ENCODE measurements around the gene CUL9. TPM values are rescaled to one million over a fixed set of nuclear protein-coding genes. Genes with fewer than 3 reads are reported as not detected.

Gene CUL9
- total RNA-seq, 2 experiments from 2014 or later = 50.0 to 51.2 TPM

GRCh38 chr6:43231735-43232450 is 49.9 kb downstream of the CUL9 start:
- Mint-ChIP-seq H3K27ac (no peak overlapping the region), H3K36me3 (ENCODE audit: low read depth) (peaks cover 2% of the 10 kb centered on the region), H3K4me3 (no peak overlapping the region), H3K27me3 (ENCODE audit: low read depth) (peaks cover 11% of the 10 kb centered on the region), H3K9me3 (ENCODE audit: insufficient read depth) (no peaks in the 10 kb centered on the region), H3K4me1 (ENCODE audit: low read depth) (peaks cover 22% of the 10 kb centered on the region)
- no peak for DNase-seq
- CTCF ChIA-PET = interaction anchor here (0.9 kb wide), 1 partner anchor 166 kb away, joined by 3 read pairs; no protein-coding TSS in a partner anchor
- no peak for ATAC-seq
- POLR2A ChIA-PET = no interaction called here

GRCh38 chr6:43235841-43236240 is 53.8 kb downstream of the CUL9 start:
- ChIA-PET POLR2A (no interaction called here), CTCF (no interaction called here)
- no peak overlapping the region for H3K4me3 Mint-ChIP-seq
- no peaks in the 10 kb centered on the region for H3K36me3 Mint-ChIP-seq (ENCODE audit: low read depth)
- DNase-seq (no peak), ATAC-seq (no peak)
- peaks cover 33% of the 10 kb centered on the region for H3K27me3 Mint-ChIP-seq (ENCODE audit: low read depth)
- H3K4me1 Mint-ChIP-seq (ENCODE audit: low read depth) = peaks cover 2% of the 10 kb centered on the region
- H3K27ac Mint-ChIP-seq = no peak overlapping the region
- H3K9me3 Mint-ChIP-seq (ENCODE audit: insufficient read depth) = peaks cover 6% of the 10 kb centered on the region

- Mint-ChIP-seq H3K36me3 (ENCODE audit: low read depth) (no peaks in the 10 kb centered on the region), H3K4me3 (no peak overlapping the region), H3K9me3 (ENCODE audit: insufficient read depth) (peaks cover 6% of the 10 kb centered on the region), H3K27ac (no peak overlapping the region), H3K4me1 (ENCODE audit: low read depth) (peaks cover 2% of the 10 kb centered on the region), H3K27me3 (ENCODE audit: low read depth) (peaks cover 38% of the 10 kb centered on the region)
- CTCF ChIA-PET = interaction anchor here (2.3 kb wide), 1 partner anchor 10 kb away, joined by 19 read pairs; the partner anchor contains the start of gene DNPH1
- POLR2A ChIA-PET = interaction anchor here (1.9 kb wide), 1 partner anchor 15 kb away, joined by 5 read pairs; no protein-coding TSS in a partner anchor
- ATAC-seq (no peak), DNase-seq (no peak)
Measured at GRCh38 chr6:43239054-43239453, 57.1 kb downstream of the CUL9 start.

- Mint-ChIP-seq H3K27me3 (ENCODE audit: low read depth) (peaks cover 38% of the 10 kb centered on the region), H3K4me3 (no peak overlapping the region), H3K4me1 (ENCODE audit: low read depth) (peaks cover 2% of the 10 kb centered on the region), H3K36me3 (ENCODE audit: low read depth) (no peaks in the 10 kb centered on the region), H3K27ac (no peak overlapping the region), H3K9me3 (ENCODE audit: insufficient read depth) (peaks cover 6% of the 10 kb centered on the region)
- ChIA-PET CTCF (interaction anchor here (2.8 kb wide), 1 partner anchor 11 kb away, joined by 23 read pairs; the partner anchor contains the start of gene DNPH1), POLR2A (interaction anchor here (1.1 kb wide), 1 partner anchor 12 kb away, joined by 3 read pairs; the partner anchor contains the start of gene DNPH1)
- DNase-seq = no peak
- no peak for ATAC-seq
Measured at GRCh38 chr6:43240950-43241349, 59.0 kb downstream of the CUL9 start.

DNA sequence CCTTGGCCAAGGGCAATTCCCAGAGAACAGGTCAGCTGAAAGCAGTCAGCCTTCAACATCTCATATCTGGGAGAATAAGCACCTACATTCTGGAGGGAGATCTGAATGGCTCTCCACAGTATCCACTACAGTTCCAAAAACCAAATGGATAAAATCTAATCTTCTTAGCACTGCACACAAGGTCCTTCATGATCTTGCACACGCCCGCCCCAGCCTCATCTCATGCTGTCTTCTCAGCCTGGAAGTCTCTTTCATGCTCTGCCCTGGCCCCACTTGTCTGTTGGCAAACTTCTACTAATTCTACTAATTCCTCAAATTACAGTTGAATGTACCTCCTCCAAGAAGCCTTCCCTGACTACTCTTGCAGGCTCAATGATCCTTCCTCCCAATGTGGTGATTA is 59.5 kb downstream of the CUL9 start:
- Mint-ChIP-seq H3K27me3 (ENCODE audit: low read depth) (peaks cover 36% of the 10 kb centered on the region), H3K9me3 (ENCODE audit: insufficient read depth) (peaks cover 6% of the 10 kb centered on the region), H3K4me3 (no peak overlapping the region), H3K27ac (no peak overlapping the region), H3K36me3 (ENCODE audit: low read depth) (no peaks in the 10 kb centered on the region), H3K4me1 (ENCODE audit: low read depth) (peaks cover 5% of the 10 kb centered on the region)
- DNase-seq (no peak), ATAC-seq (no peak)
- ChIA-PET POLR2A (no interaction called here), CTCF (interaction anchor here (0.9 to 2.8 kb wide), 2 partner anchors 12 to 22 kb away, joined by 3 to 23 read pairs; partner anchors contain the start of gene DNPH1)

GRCh38 chr6:43242908-43243663 is 61.1 kb downstream of the CUL9 start, which contains the start of gene TTBK1:
Gene TTBK1 (plus strand): TSS chr6:43243481. CDS start chr6:43246661, 3,180 bp downstream.
- H3K36me3 Mint-ChIP-seq (ENCODE audit: low read depth) = no peaks in the 10 kb centered on the region
- no peak within 1 kb of the TSS for H3K4me3 Mint-ChIP-seq
- H3K9me3 Mint-ChIP-seq (ENCODE audit: insufficient read depth) = peaks cover 6% of the 10 kb centered on the region
- peaks cover 38% of the 10 kb centered on the region for H3K27me3 Mint-ChIP-seq (ENCODE audit: low read depth)
- ChIA-PET CTCF (interaction anchor here (5.3 kb wide), 1 partner anchor 14 kb away, joined by 36 read pairs; the partner anchor contains the start of gene DNPH1), POLR2A (interaction anchor here (0.6 to 1.2 kb wide), 2 partner anchors 13 to 1855 kb away, joined by 3 read pairs; no protein-coding TSS in a partner anchor)
- no peak within 1 kb of the TSS for H3K27ac Mint-ChIP-seq
- ATAC-seq = no peak
- peaks cover 20% of the 10 kb centered on the region for H3K4me1 Mint-ChIP-seq (ENCODE audit: low read depth)
- peak; percentile 49 for DNase-seq

GRCh38 chr6:43243664-43244321 is 61.8 kb downstream of the CUL9 start:
- peaks cover 20% of the 10 kb centered on the region for H3K4me1 Mint-ChIP-seq (ENCODE audit: low read depth)
- no peak overlapping the region for H3K27ac Mint-ChIP-seq
- peaks cover 36% of the 10 kb centered on the region for H3K27me3 Mint-ChIP-seq (ENCODE audit: low read depth)
- DNase-seq (no peak), ATAC-seq (no peak)
- H3K9me3 Mint-ChIP-seq (ENCODE audit: insufficient read depth) = peaks cover 6% of the 10 kb centered on the region
- ChIA-PET CTCF (interaction anchor here (5.3 kb wide), 1 partner anchor 14 kb away, joined by 36 read pairs; the partner anchor contains the start of gene DNPH1), POLR2A (interaction anchor here (1.2 kb wide), 1 partner anchor 14 kb away, joined by 3 read pairs; no protein-coding TSS in a partner anchor)
- no peaks in the 10 kb centered on the region for H3K36me3 Mint-ChIP-seq (ENCODE audit: low read depth)
- H3K4me3 Mint-ChIP-seq = no peak overlapping the region

DNA sequence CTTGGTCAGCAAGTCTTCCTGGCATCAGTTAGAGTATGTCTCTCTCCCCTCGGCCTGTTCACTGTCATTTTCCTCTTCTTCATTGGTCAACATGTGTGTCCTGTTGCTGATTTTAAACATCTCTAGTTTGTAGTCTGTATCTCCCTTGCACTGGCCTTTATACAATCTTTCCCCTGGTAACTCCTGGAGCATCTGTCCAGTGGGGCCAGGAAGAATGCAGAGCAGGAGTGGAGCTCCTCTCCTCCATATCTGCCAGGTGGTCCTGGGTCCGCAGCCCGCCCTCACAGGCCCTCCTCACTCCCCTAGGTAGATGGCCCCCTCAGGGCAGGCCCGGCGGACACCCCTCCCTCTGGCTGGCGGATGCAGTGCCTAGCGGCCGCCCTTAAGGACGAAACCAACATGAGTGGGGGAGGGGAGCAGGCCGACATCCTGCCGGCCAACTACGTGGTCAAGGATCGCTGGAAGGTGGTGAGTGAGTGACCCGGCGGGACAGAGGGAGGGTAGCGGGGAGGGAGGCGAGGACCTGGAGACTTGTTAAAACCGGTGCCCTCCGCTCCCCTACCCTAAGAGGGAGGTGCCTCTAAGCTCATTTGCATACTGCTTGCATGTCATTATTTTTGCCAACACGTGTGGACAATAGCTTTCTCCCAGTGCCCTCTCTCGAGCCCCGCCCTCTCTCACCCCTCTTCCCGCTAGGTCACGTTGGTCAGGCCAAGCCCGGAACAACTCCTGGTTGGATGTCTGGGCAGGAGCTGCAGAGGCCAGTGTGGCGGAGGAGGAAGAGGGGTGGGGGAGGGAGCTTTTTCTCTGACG is 64.5 kb downstream of the CUL9 start:
- no peaks in the 10 kb centered on the region for H3K36me3 Mint-ChIP-seq (ENCODE audit: low read depth)
- H3K4me3 Mint-ChIP-seq = peak overlapping the region; percentile 70
- DNase-seq (no peak), ATAC-seq (peak; percentile 11)
- H3K27ac Mint-ChIP-seq = peak overlapping the region; percentile 10
- H3K9me3 Mint-ChIP-seq (ENCODE audit: insufficient read depth) = no peaks in the 10 kb centered on the region
- POLR2A ChIA-PET = interaction anchor here (1.0 to 1.4 kb wide), 4 partner anchors 9 to 232 kb away, joined by 3 to 5 read pairs (median 3); no protein-coding TSS in a partner anchor
- peaks cover 28% of the 10 kb centered on the region for H3K4me1 Mint-ChIP-seq (ENCODE audit: low read depth)
- CTCF ChIA-PET = interaction anchor here (1.2 to 5.3 kb wide), 3 partner anchors 17 to 261 kb away, joined by 4 to 36 read pairs (median 6); partner anchors contain the start of gene DNPH1
- H3K27me3 Mint-ChIP-seq (ENCODE audit: low read depth) = peaks cover 34% of the 10 kb centered on the region

GRCh38 chr6:43247114-43247999 is 65.4 kb downstream of the CUL9 start:
- DNase-seq (peak; percentile 86), ATAC-seq (peak; percentile 98)
- ChIA-PET CTCF (interaction anchor here (1.2 to 5.3 kb wide), 4 partner anchors 16 to 260 kb away, joined by 3 to 36 read pairs (median 5); partner anchors contain the start of gene DNPH1), POLR2A (interaction anchor here (1.0 to 1.4 kb wide), 5 partner anchors 10 to 231 kb away, joined by 3 to 5 read pairs (median 3); partner anchors contain the start of gene TJAP1)
- no peaks in the 10 kb centered on the region for H3K36me3 Mint-ChIP-seq (ENCODE audit: low read depth)
- peaks cover 31% of the 10 kb centered on the region for H3K4me1 Mint-ChIP-seq (ENCODE audit: low read depth)
- H3K9me3 Mint-ChIP-seq (ENCODE audit: insufficient read depth) = no peaks in the 10 kb centered on the region
- peak overlapping the region; percentile 73 for H3K27ac Mint-ChIP-seq
- H3K27me3 Mint-ChIP-seq (ENCODE audit: low read depth) = peaks cover 32% of the 10 kb centered on the region
- peak overlapping the region; percentile 70 for H3K4me3 Mint-ChIP-seq

- CTCF ChIA-PET = interaction anchor here (1.6 to 5.3 kb wide), 2 partner anchors 15 to 19 kb away, joined by 3 to 36 read pairs; partner anchors contain the start of gene DNPH1
- Mint-ChIP-seq H3K27me3 (ENCODE audit: low read depth) (peaks cover 38% of the 10 kb centered on the region), H3K36me3 (ENCODE audit: low read depth) (no peaks in the 10 kb centered on the region), H3K27ac (peak overlapping the region; percentile 17), H3K9me3 (ENCODE audit: insufficient read depth) (no peaks in the 10 kb centered on the region), H3K4me1 (ENCODE audit: low read depth) (peaks cover 31% of the 10 kb centered on the region), H3K4me3 (peak overlapping the region; percentile 70)
- POLR2A ChIA-PET = interaction anchor here (0.6 to 1.3 kb wide), 2 partner anchors 201 to 230 kb away, joined by 3 to 5 read pairs; partner anchors contain the start of gene TJAP1
- DNase-seq = no peak
- no peak for ATAC-seq
Measured at GRCh38 chr6:43248101-43248500, 66.1 kb downstream of the CUL9 start.
